ENCODE data around the gene KIF17.

The KIF17 gene

GRCh38 chr1:20717452-20718342 is at the start of gene KIF17:
KIF17 (minus strand) TSS chr1:20718007; CDS start chr1:20717706, 301 bp downstream.
- peak; percentile 25 to 34 for DNase-seq (ENCODE audit: low read depth in 2 of 2, low spot score in 1 of 2)

- DNase-seq (ENCODE audit: low read depth in 2 of 2, low spot score in 1 of 2) = no peak
Observed at GRCh38 chr1:20767271-20767670, 49.5 kb upstream of the KIF17 start.

- DNase-seq (ENCODE audit: low read depth in 2 of 2, low spot score in 1 of 2) = no peak
Observed at GRCh38 chr1:20763417-20763816, 45.6 kb upstream of the KIF17 start.

GRCh38 chr1:20760322-20760721 is 42.5 kb upstream of the KIF17 start:
- no peak for DNase-seq (ENCODE audit: low read depth in 2 of 2, low spot score in 1 of 2)

- DNase-seq (ENCODE audit: low read depth in 2 of 2, low spot score in 1 of 2) = no peak
Observed at GRCh38 chr1:20753589-20753988, 35.8 kb upstream of the KIF17 start.

- no peak for DNase-seq (ENCODE audit: low read depth in 2 of 2, low spot score in 1 of 2)
Observed at GRCh38 chr1:20751462-20751990, 33.7 kb upstream of the KIF17 start.

- DNase-seq (ENCODE audit: low read depth in 2 of 2, low spot score in 1 of 2) = no peak
Observed at GRCh38 chr1:20742671-20743070, 24.9 kb upstream of the KIF17 start.

GRCh38 chr1:20740781-20741180 is 23.0 kb upstream of the KIF17 start:
- DNase-seq (ENCODE audit: low read depth in 2 of 2, low spot score in 1 of 2) = no peak

- no peak for DNase-seq (ENCODE audit: low read depth in 2 of 2, low spot score in 1 of 2)
Observed at GRCh38 chr1:20739225-20739624, 21.4 kb upstream of the KIF17 start.

- no peak for DNase-seq (ENCODE audit: low read depth in 2 of 2, low spot score in 1 of 2)
Observed at GRCh38 chr1:20735581-20736111, 17.8 kb upstream of the KIF17 start.

GRCh38 chr1:20733360-20733975 is 15.7 kb upstream of the KIF17 start:
- no peak for DNase-seq (ENCODE audit: low read depth in 2 of 2, low spot score in 1 of 2)

- DNase-seq (ENCODE audit: low read depth in 2 of 2, low spot score in 1 of 2) = peak; percentile 42 to 45
Observed at GRCh38 chr1:20732588-20733359, 15.0 kb upstream of the KIF17 start, which contains the start of gene SH2D5. SH2D5 (minus strand) TSS chr1:20732703; CDS start chr1:20728044, 4,659 bp downstream.

- DNase-seq (ENCODE audit: low read depth in 2 of 2, low spot score in 1 of 2) = peak in 1 of 2 donors; percentile 20
Observed at GRCh38 chr1:20732071-20732587, 14.3 kb upstream of the KIF17 start.

- no peak for DNase-seq (ENCODE audit: low read depth in 2 of 2, low spot score in 1 of 2)
Observed at GRCh38 chr1:20731057-20731991, 13.5 kb upstream of the KIF17 start.

GRCh38 chr1:20730690-20731056 is 12.9 kb upstream of the KIF17 start:
- DNase-seq (ENCODE audit: low read depth in 2 of 2, low spot score in 1 of 2) = no peak

- DNase-seq (ENCODE audit: low read depth in 2 of 2, low spot score in 1 of 2) = no peak
Observed at GRCh38 chr1:20729990-20730689, 12.3 kb upstream of the KIF17 start.

- DNase-seq (ENCODE audit: low read depth in 2 of 2, low spot score in 1 of 2) = no peak
Observed at GRCh38 chr1:20729155-20729931, 11.5 kb upstream of the KIF17 start.

GRCh38 chr1:20728371-20729154 is 10.8 kb upstream of the KIF17 start:
- DNase-seq (ENCODE audit: low read depth in 2 of 2, low spot score in 1 of 2) = no peak

Measured in stimulated activated CD8-positive, alpha-beta memory T cell treated with anti-CD3 and anti-CD28 coated beads, Interleukin-4, amount 100 ng/mL, for 1 hour (primary cell).